Stimulated activated CD4-positive, alpha-beta T cell treated with anti-CD3 and anti-CD28 coated beads, TNF-alpha, amount 100 ng/mL, for 1 hour (primary cell): ENCODE results near the gene SHANK1.
A peak's percentile ranks its signal among the peaks of the same experiment; 100 is the strongest.

Source experiments
- DNase-seq, 3 donors: peaks; one replicate each; pipeline ENCODE4 v3.0.0-alpha.2; 2020; ENCODE audit warnings: low read depth in 3 of 3, low spot score in 1 of 3

The SHANK1 gene

GRCh38 chr19:50690439-50690838 lies 29.2 kb downstream of the SHANK1 start:
- no peak for DNase-seq

GRCh38 chr19:50688766-50689165 lies 30.8 kb downstream of the SHANK1 start:
- DNase-seq, result no peak

- no peak for DNase-seq
Observed at GRCh38 chr19:50686310-50687032, 33.1 kb downstream of the SHANK1 start.

- peak in 2 of 3 donors; percentile 46 to 73 for DNase-seq
Observed at GRCh38 chr19:50679177-50680125, 40.2 kb downstream of the SHANK1 start.

- no peak for DNase-seq
Observed at GRCh38 chr19:50678323-50678722, 41.3 kb downstream of the SHANK1 start.

GRCh38 chr19:50677636-50678035 lies 42.0 kb downstream of the SHANK1 start:
- no peak for DNase-seq

GRCh38 chr19:50676625-50677197 lies 42.9 kb downstream of the SHANK1 start:
- no peak for DNase-seq

GRCh38 chr19:50673118-50673517 lies 46.5 kb downstream of the SHANK1 start:
- no peak for DNase-seq

GRCh38 chr19:50670102-50670380 lies 49.6 kb downstream of the SHANK1 start:
- no peak for DNase-seq

GRCh38 chr19:50669302-50670101 lies 50.1 kb downstream of the SHANK1 start:
- peak in 1 of 3 donors; percentile 19 for DNase-seq

GRCh38 chr19:50668879-50669278 lies 50.7 kb downstream of the SHANK1 start:
- no peak for DNase-seq

GRCh38 chr19:50668416-50668815 lies 51.2 kb downstream of the SHANK1 start:
- DNase-seq, result no peak

- DNase-seq, result no peak
Observed at GRCh38 chr19:50667759-50668231, 51.8 kb downstream of the SHANK1 start.

- no peak for DNase-seq
Observed at GRCh38 chr19:50667177-50667758, 52.3 kb downstream of the SHANK1 start.

- DNase-seq, result no peak
Observed at GRCh38 chr19:50666346-50667176, 53.0 kb downstream of the SHANK1 start.

- no peak for DNase-seq
Observed at GRCh38 chr19:50664204-50664603, 55.4 kb downstream of the SHANK1 start.

- DNase-seq, result no peak
Observed at GRCh38 chr19:50663482-50663790, 56.2 kb downstream of the SHANK1 start.

GRCh38 chr19:50662651-50663481 lies 56.7 kb downstream of the SHANK1 start:
- DNase-seq, result no peak
